Measurements from ENCODE around the gene ULBP2. TPM values are rescaled to one million over a fixed set of nuclear protein-coding genes. Genes with fewer than 3 reads are reported as not detected.
"Not testable (repeated sequence)": the region's sequence is repeated elsewhere in the genome, so short reads cannot be mapped to it uniquely, and the experiment has no call there.

ULBP2 gene
- polyA plus RNA-seq, 4 donors = 0.33 to 0.92 (median 0.52) TPM

GRCh38 chr6:149965194-149966020, 23.6 kb downstream of the ULBP2 start:
- DNase-seq (ENCODE audit: low read depth in 4 of 4, low spot score in 3 of 4) = no peak

GRCh38 chr6:149966319-149966718, 24.5 kb downstream of the ULBP2 start:
- not testable (repeated sequence) for DNase-seq (ENCODE audit: low read depth in 4 of 4, low spot score in 3 of 4)

DNA sequence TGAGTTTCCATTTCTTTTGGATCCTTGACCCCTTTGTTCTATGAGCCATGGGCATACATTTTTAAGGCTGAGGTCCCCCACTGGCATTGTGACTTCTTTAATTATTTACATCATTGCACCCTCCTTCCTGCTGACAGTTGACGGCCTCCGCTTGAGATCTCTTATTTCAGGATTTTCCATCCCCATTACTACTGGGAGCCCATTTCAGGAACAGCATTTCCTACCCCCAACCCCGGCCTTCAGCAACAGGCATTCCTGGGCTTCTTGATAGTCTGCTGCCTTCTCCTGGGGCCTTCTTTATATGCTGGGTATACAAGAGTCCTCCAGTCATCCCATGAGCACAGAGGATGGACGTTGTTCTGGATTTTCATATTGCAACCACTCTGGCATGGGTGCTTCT, 25.8 kb downstream of the ULBP2 start:
- DNase-seq (ENCODE audit: low read depth in 4 of 4, low spot score in 3 of 4) = no peak

DNA sequence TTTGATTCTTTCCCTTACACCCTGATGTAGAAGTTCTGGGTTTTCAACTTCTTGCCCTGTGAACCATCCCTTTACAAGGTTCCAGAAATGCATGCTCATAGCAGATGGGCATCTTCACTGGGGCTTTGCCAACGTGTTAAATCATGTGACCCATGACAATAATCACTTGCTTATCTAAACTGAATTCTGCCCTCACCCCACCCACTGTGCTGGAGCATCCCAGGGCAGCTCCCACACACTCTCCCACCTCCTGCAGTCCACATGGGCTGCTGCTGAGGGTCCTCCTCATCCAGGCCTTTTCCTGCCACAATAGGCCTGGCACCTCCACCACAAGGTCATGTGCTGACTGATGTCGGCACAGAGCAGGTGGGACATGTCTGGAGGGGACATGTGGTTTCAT, 26.2 kb downstream of the ULBP2 start:
- DNase-seq (ENCODE audit: low read depth in 4 of 4, low spot score in 3 of 4) = not testable (repeated sequence)

DNA sequence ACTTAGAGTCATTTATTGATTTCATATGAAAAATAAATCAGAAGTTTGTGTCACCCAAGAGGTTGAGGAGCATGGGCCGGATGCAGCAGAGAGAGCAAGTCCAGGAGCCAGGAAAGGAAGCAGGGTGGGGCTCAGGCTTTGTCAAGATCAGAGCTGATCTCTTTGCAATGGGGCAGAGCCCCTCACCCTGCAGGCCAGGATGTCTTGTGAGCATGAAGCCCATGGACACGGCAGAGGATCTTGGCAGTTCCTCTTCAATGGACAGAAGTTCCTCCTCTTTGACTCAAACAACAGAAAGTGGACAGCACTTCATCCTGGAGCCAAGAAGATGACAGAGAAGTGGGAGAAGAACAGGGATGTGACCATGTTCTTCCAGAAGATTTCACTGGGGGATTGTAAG, 27.1 kb downstream of the ULBP2 start:
- DNase-seq (ENCODE audit: low read depth in 4 of 4, low spot score in 3 of 4) = not testable (repeated sequence)

- no peak for DNase-seq (ENCODE audit: low read depth in 4 of 4, low spot score in 3 of 4)
Observed at GRCh38 chr6:149969635-149970034, 27.8 kb downstream of the ULBP2 start.

DNA sequence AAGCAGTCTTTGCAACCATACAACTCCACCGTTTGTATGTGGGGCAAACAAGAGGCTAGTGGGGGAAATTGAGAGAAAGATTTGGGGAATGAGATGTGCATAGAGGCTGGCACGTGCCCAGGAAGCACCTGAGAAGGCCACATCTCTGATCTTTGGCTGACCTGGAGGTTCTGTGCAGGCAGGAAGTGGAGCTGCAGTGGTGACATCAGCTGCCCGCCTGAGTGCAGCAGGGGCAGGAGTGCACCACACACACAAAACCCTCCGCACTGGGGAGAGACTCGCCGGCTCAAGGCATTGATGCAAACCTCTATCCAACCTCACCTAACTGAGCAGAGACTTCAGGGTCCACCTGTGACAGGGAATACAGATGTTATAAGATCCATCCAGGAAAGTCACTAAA, 32.6 kb downstream of the ULBP2 start:
- DNase-seq (ENCODE audit: low read depth in 4 of 4, low spot score in 3 of 4) = not testable (repeated sequence)

- DNase-seq (ENCODE audit: low read depth in 4 of 4, low spot score in 3 of 4) = no peak
Observed at GRCh38 chr6:149974825-149975224, 33.0 kb downstream of the ULBP2 start.

- DNase-seq (ENCODE audit: low read depth in 4 of 4, low spot score in 3 of 4) = no peak
Observed at GRCh38 chr6:149975400-149975799, 33.6 kb downstream of the ULBP2 start.

GRCh38 chr6:149977221-149977620, 35.4 kb downstream of the ULBP2 start:
- DNase-seq (ENCODE audit: low read depth in 4 of 4, low spot score in 3 of 4) = no peak

GRCh38 chr6:149978610-149979009, 36.8 kb downstream of the ULBP2 start:
- DNase-seq (ENCODE audit: low read depth in 4 of 4, low spot score in 3 of 4) = no peak

DNA sequence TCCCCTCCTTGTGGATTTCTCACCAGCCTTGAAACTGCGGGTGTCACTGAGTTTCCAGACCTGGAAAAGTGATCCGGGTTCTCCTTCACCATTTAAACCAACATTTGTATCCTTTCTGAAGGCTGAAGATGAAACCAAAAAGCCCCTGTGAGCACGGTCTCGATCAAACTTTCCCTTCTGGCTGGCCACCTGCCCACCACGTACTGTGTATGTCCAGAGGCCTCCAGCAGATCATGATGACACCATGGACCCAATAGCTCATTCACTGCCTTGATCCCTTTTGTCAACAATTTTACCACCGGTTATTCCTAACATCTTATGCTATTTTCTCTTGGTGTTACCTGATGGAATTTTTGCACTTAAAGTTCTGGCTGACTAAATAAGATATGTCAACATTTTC, 37.5 kb downstream of the ULBP2 start:
- DNase-seq (ENCODE audit: low read depth in 4 of 4, low spot score in 3 of 4) = no peak

- DNase-seq (ENCODE audit: low read depth in 4 of 4, low spot score in 3 of 4) = no peak
Observed at GRCh38 chr6:149983145-149983544, 41.3 kb downstream of the ULBP2 start.

DNA sequence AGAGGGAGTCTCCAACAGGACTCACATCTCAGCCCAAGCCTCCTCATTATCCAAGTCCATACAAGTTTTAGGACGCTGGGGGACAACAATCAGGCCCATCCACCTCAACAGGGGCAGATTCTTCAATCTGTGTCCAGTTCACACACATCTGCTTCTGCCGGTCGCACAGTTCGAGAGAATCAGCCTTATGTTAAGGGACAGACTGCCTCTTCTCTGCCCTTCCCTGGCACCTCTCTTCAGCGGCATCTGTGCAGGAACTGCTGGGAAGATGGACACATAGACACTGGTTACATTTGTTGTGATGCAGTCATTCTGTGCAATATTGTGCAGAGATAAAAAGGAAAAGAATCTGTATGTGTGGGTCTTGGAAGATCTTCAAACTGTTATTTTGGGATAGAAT, 43.0 kb downstream of the ULBP2 start:
- DNase-seq (ENCODE audit: low read depth in 4 of 4, low spot score in 3 of 4) = no peak

DNA sequence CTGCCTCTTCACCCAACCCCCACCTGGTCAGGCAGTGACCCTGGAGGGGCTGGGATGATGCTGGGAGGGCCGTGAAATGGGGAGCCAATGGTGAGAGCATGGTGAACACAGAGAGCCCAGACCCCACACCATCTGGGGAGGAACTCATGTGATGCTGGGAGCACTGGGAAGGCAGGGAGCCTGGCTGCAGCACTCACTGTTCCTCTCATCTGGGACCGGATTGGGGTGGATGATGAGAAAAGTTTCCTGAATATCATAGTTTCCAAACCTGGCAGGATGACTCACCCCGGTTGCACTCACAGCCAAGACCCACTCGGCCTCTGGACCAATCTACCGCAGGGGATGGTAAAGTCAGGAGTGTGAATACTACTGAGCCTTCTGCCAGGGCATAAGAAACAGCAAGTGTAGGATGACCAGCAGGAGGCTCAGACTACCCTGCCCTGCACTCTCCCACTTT, 43.7 kb downstream of the ULBP2 start:
- no peak for DNase-seq (ENCODE audit: low read depth in 4 of 4, low spot score in 3 of 4)

- no peak for DNase-seq (ENCODE audit: low read depth in 4 of 4, low spot score in 3 of 4)
Observed at GRCh38 chr6:149987602-149988107, 45.8 kb downstream of the ULBP2 start.

DNA sequence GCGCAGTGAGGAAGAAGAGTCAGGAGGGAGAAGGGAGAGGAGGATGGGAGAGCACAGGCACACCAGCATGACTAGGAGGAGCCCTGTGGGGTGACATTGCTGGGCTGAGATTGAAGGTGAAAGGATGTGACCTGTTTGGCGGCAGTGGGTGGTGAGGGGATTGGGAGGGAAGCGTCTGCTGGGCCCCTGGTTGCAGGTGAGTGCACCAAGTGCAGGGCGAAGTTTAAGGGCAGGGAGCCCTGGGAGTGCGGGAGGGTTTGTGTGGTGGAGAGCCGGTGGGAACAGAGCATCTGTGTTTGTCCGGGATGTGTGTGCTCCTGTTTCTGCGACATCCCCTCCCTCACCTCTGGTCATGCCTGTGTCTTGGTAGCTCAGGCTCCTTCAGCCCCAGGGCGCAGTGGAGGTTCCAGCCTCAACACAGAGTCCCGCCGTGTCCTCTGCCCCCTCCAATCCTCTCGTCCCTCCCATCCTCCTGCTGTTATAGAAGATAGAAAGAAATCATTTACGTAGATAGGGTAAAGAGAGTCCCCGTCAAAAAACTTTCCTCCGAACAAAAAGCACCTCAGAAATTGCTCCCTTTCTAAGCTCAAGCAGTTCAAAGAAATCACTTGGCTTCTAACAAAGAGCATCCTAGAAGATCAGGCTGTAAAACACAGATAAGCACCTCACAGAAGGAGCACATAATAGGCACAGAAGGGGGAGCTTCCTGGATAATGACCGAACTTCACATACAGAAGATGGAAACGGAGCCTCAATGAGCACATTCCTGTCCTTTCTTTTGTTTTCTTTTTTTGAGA, 46.9 kb downstream of the ULBP2 start:
- DNase-seq (ENCODE audit: low read depth in 4 of 4, low spot score in 3 of 4) = no peak

DNA sequence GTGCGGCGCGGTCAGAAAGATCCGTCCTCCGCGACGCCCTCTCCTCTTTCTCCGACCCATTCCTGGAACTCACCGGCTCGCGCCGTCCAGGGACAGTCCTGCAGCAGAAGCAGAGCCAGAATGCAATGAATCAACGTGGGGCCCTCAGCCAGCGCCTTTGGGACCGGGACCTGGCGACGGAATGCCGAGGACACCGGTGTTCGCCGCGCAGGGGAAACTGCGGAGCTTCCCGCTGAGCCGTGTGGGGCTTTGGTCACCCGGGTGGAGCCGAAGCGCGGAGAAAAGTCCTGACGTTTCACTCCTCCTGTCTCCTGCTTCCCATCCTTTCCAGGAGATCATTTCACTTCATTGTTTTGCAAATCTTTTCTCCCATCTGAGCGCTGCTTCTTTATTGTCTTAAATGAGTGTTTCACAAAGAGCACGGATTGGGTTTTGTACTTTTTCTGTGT, 48.4 kb downstream of the ULBP2 start:
- no peak for DNase-seq (ENCODE audit: low read depth in 4 of 4, low spot score in 3 of 4)

GRCh38 chr6:149990661-149991471, 49.1 kb downstream of the ULBP2 start:
- no peak for DNase-seq (ENCODE audit: low read depth in 4 of 4, low spot score in 3 of 4)

DNA sequence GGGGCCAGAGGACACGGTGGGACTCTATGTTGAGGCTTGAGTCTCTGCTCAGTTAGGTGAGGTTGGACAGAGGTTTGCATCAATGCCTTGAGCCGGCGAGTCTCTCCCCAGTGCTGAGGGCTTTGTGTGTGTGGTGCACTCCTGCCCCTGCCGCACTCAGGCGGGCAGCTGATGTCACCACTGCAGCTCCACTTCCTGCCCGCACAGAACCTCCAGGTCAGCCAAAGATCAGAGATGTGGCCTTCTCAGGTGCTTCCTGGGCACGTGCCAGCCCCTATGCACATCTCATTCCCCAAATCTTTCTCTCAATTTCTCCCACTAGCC, 49.6 kb downstream of the ULBP2 start:
- DNase-seq (ENCODE audit: low read depth in 4 of 4, low spot score in 3 of 4) = not testable (repeated sequence)

GRCh38 chr6:149991838-149992237, 50.0 kb downstream of the ULBP2 start:
- DNase-seq (ENCODE audit: low read depth in 4 of 4, low spot score in 3 of 4) = no peak
